Measurements from ENCODE around the gene MYOCOS.
"Not testable (repeated sequence)": the region's sequence is repeated elsewhere in the genome, so short reads cannot be mapped to it uniquely, and the experiment has no call there.

GRCh38 chr1:171600310-171600709 lies 21.7 kb upstream of the MYOCOS start:
- TF ChIP-seq CTCF (conservative IDR thresholded peaks at IDR 0.05 in 1 of 2, IDR thresholded peaks at IDR 0.05 in 1 of 2; ENCODE audit: extremely low read depth in 1 of 2, insufficient read depth in 1 of 2, low read depth in 1 of 2, low read length in 2 of 2); EZH2 (IDR thresholded peaks at IDR 0.05; ENCODE audit: borderline replicate concordance, low read length): not testable (repeated sequence)

Measured in mammary epithelial cell (primary cell).